Measurements from ENCODE around the gene TASOR2.

The TASOR2 gene

DNA sequence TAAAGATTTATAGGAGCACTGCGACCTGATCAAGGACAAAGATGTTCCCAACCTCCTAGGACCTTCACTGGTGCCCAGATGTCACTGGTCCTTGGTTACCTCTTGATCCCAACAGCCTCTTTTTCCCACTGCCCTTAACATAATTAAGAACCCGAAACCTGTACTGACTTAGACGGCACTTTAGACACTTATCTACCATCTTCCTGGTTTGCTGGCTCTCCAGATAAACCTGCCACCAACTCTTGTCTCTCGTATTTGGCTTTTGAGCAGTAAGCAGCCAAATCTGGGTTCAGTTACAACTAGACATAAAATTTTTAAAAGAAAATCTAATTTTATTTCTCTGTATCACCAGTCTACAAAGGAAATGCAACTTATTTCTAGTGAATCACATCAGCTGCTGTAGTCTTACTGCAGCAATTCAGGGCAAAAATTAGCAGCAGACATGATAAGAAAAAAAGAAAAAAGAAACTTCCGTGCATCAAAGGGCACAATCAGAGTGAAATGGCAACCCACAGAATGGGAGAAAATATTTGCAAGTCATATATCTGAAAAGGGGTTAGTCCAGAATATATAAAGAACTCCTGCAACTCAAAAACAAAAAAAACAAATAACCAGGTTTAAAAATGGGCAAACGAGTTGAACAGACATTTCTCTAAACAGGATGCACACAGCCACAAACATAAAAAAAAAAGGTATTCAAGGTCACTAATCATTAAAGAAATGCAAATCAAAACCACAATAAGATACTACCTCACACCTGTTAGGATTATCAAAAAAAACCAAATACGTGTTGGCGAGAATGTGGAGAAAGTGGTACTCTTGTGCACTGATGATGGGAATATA, 27.7 kb upstream of the TASOR2 start:
- no peak for DNase-seq

DNA sequence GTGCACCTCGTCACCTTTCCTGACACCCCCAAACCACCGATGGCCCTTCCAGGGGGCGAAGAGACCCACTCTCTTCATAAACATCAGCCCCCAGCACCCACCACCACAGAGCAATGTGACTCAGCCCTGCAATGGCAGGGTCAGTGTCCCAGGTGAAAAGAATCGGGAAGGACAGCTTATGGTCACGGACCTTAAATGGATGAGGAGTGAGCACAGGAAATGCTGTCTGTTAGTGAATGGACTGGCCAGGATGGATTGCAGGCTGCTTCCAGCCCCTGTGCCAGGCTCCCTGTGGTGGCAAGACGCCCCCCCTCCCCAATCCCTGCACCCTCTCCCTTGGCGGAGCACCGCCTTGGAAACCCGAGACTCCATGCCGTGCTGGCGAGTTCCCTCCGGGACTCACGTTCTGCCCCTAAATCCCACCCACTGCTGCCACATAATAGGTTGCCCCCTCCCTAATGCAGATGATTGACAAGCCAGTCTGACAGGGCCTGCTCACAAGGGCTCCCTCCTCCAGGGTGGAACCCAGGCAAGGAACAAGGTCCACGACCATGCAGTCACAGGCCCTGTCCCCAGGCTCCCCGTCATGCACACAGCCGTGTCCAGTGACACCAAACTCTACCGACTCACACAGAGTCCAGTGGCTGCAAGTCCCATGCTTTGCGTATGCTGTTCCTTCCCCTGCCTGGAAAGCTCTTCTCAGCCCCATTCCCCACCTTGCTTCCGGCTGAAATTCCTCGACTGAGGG, 25.6 kb upstream of the TASOR2 start:
- no peak for DNase-seq

DNA sequence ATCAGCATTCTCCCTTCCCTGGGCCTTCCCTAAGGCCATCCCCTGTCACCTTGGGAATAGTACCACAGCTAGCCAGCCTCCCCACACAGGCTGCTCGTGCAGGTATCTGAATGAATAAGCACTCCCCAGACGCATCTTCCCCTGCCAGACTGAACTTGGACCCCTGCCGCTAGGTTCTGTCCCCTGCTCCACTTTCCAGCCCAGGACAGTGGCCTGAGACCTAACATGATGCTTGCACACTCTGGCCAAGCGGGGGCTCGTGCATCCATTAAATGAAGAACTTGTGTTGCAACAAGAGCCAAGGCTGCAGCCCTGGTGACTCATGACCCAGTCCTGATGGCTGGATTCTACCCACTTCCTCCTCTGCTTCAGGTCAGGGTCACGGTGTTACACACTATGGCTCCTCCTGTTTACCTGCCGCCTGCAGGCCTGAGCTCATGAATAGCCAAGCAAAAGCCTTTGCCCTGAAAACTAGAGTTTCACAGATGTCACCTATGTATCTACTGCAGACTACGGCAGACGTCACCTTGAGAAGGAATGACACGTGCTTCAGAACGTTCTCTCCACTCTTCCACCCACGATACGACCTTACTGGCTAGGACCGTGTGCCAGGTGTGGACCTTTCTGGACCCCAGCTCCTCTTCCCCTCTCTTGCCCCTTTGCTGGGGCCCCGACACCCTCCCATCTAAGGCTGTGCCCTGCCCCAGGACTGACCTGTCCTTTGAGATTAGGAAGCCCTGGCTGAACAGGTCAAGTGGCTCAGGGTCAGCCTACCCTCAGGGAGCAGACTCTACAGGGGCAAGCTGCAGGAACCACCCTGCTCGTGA, 24.7 kb upstream of the TASOR2 start:
- DNase-seq, result no peak

DNA sequence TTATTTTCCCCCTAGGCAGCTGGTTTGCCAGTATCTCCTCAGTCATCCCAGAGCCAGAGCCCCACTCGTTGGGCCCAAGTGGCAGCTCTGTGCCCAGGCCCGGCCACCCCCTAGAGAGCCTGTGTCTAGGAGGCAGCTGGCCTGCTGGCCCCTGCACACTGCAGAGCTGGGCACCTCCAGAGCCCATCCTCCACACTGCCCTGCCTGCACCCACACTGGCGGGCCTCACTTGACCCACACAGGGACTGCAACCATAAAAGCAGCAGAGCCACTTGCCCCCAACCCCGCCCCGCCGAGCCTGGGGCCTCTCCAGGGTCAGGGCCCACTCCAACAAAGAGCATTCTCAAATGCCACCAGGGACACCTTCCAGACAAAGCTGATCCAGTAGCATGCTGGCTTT, 23.6 kb upstream of the TASOR2 start:
- no peak for DNase-seq

DNA sequence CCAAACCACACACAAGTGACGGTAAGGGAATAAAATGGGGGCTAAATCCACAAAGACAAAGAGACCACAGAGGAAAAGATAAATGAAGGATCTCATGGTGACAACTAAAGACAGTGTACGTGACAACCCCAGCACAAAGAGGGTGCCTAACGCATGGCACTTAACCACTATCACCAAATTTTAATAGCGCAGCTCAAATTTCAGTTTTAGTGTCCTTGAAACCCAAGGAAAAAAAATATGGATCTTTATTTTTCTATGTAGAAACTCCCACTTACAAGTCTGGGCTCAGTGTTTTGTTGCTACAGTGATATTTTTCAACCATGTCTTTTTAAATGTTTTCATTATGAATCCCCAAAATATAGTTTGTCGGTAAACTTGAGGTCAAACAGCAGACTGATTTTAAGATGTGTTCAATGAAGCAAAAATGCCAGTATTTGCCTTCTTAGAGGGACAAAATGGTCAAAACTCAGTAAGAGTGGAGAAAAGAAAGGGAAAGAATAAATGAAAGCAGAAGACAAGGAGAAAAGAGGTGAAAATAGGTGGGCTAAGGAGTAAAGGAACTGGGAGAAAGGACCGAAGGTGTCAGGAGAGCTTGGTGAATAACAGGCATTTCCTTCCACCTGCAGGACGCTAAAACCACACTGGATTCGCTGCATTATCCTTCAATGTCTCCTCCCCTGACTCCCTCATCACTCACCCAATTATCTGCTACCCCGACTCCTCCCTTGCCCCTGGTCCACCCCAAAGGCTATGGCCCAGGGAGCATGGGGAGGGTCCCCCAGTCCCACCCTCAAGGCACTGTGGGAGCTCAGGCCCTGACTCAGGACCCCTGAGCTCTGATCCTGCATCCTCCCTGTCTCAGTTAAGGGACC, 21.7 kb upstream of the TASOR2 start:
- no peak for DNase-seq

DNA sequence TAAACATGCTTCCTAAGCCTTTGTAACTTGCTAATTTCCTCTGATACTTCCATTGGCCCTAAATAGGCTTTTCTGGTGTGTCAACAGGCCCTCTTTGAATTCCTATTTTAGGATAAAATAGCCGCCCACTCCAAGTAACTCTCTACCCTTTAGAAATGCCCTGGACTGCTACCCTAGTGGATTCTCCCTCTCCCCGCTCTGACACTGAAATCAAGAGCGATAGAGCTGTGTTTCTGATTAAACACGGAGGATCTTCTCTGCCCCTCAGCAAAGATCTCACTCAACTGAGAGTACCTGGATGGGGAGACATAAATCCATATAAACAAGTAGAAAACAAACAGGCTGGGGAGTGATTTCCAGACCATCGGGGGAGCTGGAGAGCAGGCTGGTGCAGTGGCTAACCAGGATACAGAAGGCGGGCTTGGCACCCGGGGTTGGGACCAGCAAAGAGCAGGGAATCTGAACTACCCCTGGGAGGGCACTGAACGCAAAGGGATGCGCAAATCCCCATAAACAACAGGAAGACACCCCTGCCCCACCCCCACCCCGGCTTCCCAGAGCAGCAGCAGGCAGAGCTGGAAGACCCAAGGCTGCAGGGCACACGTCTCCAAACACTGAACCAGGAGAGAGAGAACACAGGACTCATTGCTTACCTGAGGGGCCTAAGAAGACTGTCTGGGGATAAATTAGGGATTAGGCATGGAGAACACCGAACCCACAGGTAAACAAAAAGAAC, 20.8 kb upstream of the TASOR2 start:
- no peak for DNase-seq

DNA sequence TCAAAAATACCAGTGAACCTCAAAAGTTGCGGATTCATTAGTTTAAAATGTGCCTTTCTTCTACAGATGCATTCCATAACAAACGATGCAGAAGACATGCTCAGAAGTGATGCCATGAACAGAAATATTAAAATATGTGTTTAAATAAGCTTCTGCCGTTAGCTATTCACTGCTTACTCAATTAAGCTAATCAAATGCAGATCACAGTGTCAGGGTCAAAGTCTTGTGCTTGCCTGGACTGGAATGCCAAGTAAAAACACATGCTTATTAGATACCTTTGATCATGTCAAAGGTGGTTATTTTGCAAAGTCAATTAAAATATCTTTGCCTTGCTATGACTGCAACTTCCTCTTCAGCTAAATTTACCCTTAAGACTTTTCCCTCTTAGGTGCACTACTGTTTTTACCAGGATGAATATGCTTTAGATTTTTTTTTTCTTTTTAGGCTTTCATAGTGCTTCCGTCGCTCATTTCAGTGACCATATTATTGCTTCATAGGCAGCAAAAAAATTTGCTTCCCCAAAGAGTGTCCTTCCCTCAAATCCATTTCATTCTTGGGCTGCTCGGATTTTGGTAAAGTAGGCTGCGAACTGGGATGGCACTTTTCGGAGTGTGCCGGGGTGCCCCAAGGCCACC, 19.1 kb upstream of the TASOR2 start:
- DNase-seq, result no peak

DNA sequence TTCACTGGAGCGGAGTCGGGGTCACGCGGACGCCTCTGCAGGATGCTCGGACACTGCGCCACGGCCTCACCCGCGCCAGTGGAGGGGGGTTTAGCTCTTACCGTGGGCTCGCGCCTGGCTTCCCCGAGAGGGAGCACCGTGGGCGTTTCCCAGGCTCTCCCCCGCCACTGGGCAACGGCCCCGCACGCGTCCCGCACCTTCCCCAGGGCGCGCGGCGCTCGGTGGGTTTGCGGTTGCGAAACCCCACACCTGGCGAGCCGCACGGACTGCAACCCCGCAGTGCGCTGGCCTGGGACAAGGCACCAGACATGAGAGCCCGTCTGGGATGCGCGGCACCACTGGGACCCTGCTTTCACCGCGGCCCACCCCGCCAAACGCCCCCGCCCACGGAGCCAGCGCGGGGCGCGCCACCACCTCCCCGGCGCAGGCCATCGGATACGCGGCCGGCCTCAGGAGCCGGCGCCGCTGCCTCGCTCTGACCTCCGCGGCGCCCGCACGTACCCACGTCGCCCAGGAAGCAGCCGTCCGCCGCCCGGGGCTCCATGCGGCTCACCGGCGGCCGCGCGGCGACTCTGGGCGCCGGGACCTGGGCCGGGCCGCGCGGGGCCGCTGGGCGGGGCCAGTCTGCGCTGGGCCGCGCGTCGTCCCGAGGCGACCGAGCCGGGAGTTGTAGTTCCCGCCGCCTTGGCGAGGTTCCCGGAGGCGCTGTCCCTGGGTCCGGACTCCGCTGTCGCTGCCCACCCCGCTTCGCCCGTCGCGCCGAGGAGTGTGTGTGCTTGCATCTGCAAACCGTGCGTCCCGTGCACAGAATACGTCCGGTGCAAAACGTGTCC, 18.4 kb upstream of the TASOR2 start, which contains the start of gene ASB13:
TSS of gene ASB13 (minus strand) at position 588 of the 833 bp plus-strand sequence. CDS start at position 544, 44 bp downstream.
- no peak for DNase-seq

DNA sequence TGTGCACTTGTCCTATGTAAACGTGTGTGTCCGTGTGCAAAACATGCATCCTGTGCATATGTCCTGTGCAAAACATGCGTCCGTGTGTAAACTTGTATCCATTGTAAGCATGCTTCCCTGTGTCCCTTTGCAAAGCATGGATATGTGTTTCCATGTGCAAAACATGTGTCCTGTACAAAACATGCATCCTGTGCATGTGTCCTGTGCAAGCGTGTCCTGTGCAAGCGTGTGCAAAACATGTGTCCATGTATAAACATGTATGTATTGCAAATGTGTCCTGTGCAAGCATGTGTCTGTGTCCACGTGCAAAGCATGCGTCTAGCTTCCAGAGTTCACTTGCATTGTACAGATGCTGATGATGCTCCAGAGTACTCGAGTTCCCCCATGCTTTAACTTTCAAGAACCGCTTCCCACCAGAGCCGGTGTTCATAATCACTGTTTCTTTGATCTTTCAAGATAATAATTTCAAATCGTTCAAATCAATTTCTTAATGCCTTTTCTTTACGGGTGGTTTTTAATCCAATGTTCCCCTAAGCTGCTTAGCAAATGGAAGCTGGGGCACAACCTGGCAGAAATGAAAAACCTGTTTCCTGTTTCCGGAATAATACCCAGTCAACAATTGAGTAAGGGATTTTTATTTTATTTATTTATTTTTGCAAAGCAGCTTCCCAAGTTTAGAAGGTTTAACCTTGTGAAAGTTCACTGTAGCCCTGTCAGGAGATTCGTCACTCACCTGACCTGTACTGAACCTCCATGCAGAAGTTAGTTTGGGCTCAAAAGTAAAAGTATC, 17.6 kb upstream of the TASOR2 start:
- no peak for DNase-seq

DNA sequence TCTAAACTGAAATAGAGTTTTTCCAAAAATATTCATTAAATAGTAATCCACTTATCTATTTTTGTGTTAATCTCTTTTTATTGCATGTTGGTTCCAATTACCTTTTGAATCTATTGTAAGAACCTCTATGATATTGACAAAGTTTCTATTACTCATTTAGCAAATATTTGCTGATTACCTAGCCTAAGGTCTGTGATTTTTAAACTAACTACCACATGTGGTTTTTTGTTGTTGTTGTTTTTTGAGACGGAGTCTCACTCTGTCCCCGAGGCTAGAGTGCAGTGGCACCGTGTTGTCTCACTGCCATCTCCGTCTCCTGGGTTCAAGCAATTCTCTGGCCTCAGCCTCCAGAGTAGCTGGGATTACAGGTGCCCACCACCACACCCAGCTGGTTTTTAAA, 16.2 kb upstream of the TASOR2 start:
- DNase-seq, result no peak

DNA sequence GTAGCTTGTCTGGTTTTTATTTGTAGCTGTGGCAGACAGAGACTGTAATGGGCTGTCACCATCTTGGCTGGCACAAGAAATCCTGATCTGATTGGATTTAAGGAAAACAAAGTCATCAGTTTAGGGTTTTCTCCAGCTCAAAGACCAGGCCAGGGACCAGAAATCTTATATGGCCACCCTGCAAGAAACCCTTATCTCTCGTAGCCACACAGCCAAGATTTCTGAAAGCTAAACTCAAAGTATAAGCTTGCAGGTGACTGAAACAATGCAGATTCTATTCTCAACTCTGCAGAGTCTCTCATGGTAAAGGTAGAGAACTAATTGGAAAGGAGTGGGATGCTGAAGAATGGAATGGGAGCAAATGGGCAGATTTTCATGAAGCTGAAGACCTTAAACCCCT, 15.0 kb upstream of the TASOR2 start:
- DNase-seq, result no peak

DNA sequence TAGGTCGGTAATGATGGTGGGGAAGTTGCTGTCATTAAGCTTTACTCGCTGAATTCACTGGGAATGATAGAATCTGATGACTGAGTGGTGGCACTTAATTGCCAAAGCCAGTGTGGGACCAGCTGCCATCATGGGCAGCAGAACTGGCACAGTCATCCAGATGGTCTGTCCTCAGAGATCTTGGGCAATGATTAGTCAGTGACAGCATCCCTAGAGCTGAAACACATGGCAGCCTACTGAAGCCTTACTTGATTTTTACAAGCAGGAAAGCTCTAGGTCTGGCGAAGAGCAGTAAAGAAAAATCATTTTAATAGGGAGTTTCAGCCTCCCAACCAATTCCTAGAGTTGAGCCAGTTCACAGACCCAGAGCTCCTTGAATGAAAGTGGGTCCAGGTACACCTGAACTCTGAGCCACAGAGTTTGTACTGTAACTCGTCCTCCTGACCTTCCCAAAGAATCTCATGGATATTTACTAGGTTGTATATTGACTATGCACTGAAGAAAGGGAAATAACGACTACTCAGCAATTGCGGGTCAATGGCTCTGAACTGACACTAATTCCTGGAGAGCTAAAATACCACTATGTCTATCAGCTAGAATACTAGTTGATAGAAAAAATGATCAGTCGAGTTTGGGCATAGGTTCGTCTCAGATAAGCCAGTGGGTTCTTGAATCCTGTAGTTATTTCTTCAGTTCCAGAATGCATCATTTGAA, 13.8 kb upstream of the TASOR2 start:
- DNase-seq, result no peak

DNA sequence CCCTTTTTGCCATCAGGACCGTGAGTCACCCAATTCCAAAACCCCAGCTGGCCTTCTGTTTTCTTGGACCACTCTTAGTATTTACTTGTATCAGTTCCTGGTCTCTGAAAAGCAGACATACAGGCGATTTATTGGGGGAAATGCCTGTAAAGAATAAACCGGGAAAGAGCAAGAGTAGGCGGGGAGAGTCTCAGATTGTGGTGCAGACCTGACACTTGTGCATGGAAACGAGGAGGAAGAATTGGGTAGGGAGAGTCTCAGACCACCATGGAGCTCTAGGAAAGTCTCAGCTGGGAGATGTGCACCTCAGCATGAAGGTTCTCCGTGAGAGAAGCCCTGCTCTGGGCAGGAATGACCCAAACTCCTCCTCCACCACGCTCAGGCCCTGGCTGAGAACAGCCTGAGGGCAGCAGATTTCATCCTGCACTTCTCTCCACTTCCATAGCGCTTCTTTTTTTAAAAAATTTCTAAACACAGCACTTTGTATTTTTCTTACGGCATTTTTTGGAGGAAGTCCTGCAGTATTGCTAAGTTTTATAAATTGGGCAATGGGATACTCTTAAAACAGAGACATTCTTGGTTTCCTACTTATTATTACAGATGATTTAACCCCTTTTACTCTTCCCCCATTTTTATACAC, 6.1 kb upstream of the TASOR2 start:
- DNase-seq, result no peak

DNA sequence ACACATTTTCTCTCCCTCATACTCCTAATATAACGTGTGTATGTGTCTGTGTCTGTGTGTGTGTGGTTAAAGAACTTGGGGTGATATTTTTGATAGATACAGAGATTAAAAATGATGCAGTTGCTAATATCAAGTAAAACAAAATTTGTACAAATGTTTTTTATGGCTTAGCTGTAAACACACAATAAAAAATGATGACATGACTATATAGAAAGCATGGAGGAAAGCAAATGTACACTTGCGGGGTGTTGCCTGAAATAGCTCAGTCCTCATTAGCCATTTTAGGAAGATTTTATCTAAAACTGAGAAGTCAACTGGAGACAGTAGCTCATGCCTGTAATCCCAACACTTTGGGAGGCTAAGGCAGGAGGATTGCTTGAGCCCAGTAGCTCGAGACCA, 5.6 kb upstream of the TASOR2 start:
- no peak for DNase-seq

DNA sequence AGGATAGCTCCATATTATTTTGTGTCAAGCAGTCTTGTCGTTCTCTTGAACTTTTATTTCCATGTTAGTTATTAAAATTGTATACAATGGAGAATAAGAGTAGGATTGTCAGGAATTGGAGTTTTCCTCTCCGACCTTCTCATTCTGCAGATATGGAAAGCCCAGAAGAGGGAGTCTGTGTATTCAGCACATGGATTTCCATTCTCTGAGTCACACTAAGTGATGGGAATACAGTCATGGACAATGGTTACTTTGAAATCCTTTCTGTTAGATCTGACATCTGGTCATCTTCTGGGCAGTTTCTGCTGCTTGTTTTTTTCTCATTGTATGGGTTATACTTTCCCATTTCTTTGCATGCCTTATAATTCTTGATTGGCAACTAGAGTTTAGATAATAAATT, 5.0 kb upstream of the TASOR2 start:
- DNase-seq, result no peak

DNA sequence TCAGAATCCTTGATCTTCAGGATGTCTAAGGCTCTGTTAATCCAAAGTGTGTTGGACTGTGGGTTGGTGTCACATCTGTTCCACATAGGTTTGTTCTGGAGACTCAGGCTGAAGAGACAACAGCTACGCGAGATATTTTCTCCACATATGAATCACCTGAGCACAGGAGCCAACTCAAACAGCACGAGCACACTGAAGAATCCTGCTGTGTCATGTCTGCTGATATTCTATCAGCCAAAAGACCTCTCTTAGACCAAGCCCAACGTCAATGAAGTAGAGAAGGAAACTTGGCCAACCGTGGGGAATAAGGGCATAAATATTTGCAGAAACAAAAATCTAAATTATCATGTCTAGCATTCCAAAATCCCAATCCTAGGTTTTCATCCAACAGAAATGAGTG, 2.7 kb upstream of the TASOR2 start:
- DNase-seq, result no peak

DNA sequence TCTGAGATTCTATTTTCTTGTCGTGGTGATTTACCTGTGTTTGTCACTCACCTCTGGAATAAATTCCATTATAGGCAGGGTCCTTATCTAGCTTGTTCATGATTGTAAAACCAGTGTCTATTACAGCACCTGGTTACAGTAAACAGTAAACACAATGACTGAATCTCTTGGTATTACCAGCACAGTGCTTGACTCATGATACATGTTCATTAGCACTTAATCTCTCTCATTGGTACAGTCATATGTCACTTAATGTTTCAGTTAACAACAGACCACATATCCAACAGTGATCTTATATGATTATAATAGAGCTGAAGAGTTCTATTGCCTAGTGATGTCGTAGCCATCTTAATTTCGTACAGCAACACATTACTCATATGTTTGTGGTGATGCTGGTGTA, 1.6 kb upstream of the TASOR2 start:
- DNase-seq, result no peak
